ENCODE results near the gene SLC6A5.
"Not testable (repeated sequence)": the region's sequence is repeated elsewhere in the genome, so short reads cannot be mapped to it uniquely, and the experiment has no call there.

Gene SLC6A5

DNA sequence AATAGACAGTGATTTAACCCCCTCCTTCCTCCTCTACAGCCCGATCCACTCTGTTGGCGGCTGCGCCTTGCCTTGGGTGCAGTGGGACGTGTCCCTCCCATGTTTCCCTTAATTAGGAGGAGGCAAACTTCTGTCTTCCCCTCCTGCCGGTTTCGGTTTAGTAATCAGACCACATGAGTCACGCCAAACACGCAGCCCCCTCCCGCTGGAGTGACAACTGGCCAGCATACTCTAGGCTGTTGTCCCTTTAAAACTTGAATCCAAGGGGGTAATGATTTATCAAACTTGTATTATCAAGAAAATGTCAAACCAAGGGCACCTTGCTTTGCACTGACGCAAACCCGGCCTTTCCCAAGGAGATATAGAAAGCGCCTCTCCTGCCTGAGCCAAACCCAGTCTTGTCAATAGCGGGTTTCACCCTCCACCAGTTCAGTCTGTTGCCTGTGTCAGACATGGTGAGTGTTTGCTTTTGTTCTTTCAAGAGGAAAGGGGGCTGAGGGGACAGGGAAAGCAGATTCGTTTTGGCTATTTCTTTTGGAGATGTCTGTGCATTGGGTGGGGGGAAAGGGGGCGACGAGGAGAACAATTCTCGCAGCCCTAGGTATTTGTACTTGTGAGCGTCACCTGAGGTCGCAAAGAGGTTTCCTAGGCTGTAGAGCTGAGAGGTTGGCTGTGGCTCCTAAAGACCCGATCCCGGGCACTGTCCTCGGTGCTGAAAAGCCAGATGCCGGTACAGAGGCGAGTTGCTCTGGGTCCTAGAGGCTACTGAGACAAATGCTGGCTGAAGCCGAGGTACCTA lies at the start of gene SLC6A5:
Gene SLC6A5 (plus strand): TSS at position 388 of the 799 bp plus-strand sequence. CDS start 65 bp downstream, at position 453.
- H3K27me3 ChIP-seq (ENCODE audit: control insufficient read depth, insufficient read depth, low read length): peaks cover 97% of the 10 kb centered on the region
- H3K9ac ChIP-seq (ENCODE audit: low read length): no peak within 1 kb of the TSS
- peaks cover 9% of the 10 kb centered on the region for H3K4me1 ChIP-seq (ENCODE audit: control insufficient read depth, insufficient read depth, low read length)
- no peaks in the 10 kb centered on the region for H3K9me3 ChIP-seq (ENCODE audit: control insufficient read depth, low read length)
- H3K4me3 ChIP-seq (ENCODE audit: low read length): no peak within 1 kb of the TSS
- no peaks in the 10 kb centered on the region for H3K36me3 ChIP-seq (ENCODE audit: control insufficient read depth, insufficient read depth, low read length)

DNA sequence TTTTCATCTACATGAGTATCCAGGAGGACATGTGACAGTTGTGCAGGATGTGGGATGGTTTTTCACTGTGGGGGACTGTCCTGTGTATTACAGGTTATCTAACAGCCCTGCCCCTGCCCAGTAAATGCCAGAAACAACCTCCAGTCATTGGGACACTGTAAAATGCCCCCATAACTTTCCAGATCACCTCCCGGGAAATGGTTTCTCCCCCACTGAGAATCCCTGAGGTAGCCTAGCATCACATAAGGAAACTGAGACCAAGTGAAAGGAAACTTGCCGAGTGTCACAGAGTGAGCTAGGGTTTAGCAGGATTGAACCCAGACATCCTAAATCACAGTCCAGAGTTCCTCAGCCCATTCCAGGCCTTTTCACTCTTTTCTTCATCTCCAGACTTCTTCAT lies 48.3 kb upstream of the SLC6A5 start:
- Histone ChIP-seq H3K9ac (ENCODE audit: low read length) (no peak overlapping the region), H3K4me1 (ENCODE audit: control insufficient read depth, insufficient read depth, low read length) (no peaks in the 10 kb centered on the region), H3K4me3 (ENCODE audit: low read length) (no peak overlapping the region), H3K9me3 (ENCODE audit: control insufficient read depth, low read length) (no peaks in the 10 kb centered on the region), H3K27me3 (ENCODE audit: control insufficient read depth, insufficient read depth, low read length) (no peaks in the 10 kb centered on the region), H3K36me3 (ENCODE audit: control insufficient read depth, insufficient read depth, low read length) (no peaks in the 10 kb centered on the region)

DNA sequence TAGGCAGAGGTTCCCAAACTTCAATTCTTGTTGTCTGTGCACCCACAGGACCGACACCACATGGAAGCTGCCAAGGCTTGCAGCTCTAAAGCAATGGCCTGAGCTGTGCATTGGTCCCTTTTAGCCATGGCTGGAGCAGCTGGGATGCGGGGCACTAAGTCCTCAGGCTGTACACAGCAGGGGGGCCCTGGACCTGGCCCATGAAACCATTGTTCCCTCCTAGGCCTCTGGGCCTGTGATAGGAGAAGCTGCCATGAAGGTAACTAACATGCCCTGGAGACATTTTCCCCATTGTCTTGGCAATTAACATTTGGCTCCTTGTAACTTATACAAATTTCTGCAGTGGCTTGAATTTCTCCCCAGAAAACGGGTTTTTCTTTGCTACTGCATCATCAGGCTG lies 43.6 kb upstream of the SLC6A5 start:
- Histone ChIP-seq H3K4me1 (ENCODE audit: control insufficient read depth, insufficient read depth, low read length) (peaks cover 15% of the 10 kb centered on the region), H3K9me3 (ENCODE audit: control insufficient read depth, low read length) (no peaks in the 10 kb centered on the region), H3K36me3 (ENCODE audit: control insufficient read depth, insufficient read depth, low read length) (no peaks in the 10 kb centered on the region), H3K4me3 (ENCODE audit: low read length) (no peak overlapping the region), H3K27me3 (ENCODE audit: control insufficient read depth, insufficient read depth, low read length) (no peaks in the 10 kb centered on the region), H3K9ac (ENCODE audit: low read length) (no peak overlapping the region)

DNA sequence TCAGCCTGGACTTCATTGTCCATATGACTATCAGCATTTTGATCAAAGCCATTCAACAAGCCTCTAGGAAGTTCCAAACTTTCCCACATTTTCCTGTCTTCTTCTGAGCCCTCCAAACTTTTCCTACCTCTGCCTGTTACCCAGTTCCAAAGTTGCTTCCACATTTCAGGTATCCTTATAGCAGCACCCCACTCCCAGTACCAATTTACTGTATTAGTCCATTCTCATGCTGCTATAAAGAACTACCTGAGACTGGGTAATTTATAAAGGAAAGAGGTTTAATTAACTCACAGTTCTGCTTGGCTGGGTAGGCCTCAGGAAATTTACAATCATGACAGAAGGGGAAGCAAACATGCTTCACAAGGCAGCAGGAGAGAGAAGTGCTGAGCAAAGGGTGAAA lies 43.0 kb upstream of the SLC6A5 start:
- not testable (repeated sequence) for H3K36me3 ChIP-seq (ENCODE audit: control insufficient read depth, insufficient read depth, low read length); H3K9ac ChIP-seq (ENCODE audit: low read length); H3K4me3 ChIP-seq (ENCODE audit: low read length); H3K27me3 ChIP-seq (ENCODE audit: control insufficient read depth, insufficient read depth, low read length); H3K9me3 ChIP-seq (ENCODE audit: control insufficient read depth, low read length)
- H3K4me1 ChIP-seq (ENCODE audit: control insufficient read depth, insufficient read depth, low read length): peaks cover 15% of the 10 kb centered on the region

DNA sequence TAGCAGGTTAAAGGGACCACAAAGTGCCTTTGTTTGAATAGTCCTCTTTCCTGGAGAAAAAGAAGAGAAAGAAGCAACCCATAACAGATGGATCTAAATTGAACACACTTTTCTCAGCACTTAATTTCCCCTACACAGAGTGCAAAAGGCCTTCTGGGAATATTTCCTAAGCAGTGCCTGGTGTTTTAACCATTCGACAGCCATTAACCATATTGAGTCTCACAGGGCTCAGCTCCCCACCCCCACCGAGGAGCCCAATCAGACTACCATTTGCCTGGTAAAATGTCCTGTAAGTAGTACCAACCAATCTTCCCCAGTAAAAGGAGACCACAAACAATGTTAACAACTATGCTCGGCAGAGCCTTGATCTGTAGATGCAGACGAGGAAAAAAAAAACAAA lies 40.7 kb upstream of the SLC6A5 start:
- peaks cover 25% of the 10 kb centered on the region for H3K4me1 ChIP-seq (ENCODE audit: control insufficient read depth, insufficient read depth, low read length)
- H3K9me3 ChIP-seq (ENCODE audit: control insufficient read depth, low read length): no peaks in the 10 kb centered on the region
- H3K4me3 ChIP-seq (ENCODE audit: low read length): no peak overlapping the region
- no peaks in the 10 kb centered on the region for H3K27me3 ChIP-seq (ENCODE audit: control insufficient read depth, insufficient read depth, low read length)
- no peak overlapping the region for H3K9ac ChIP-seq (ENCODE audit: low read length)
- H3K36me3 ChIP-seq (ENCODE audit: control insufficient read depth, insufficient read depth, low read length): no peaks in the 10 kb centered on the region

DNA sequence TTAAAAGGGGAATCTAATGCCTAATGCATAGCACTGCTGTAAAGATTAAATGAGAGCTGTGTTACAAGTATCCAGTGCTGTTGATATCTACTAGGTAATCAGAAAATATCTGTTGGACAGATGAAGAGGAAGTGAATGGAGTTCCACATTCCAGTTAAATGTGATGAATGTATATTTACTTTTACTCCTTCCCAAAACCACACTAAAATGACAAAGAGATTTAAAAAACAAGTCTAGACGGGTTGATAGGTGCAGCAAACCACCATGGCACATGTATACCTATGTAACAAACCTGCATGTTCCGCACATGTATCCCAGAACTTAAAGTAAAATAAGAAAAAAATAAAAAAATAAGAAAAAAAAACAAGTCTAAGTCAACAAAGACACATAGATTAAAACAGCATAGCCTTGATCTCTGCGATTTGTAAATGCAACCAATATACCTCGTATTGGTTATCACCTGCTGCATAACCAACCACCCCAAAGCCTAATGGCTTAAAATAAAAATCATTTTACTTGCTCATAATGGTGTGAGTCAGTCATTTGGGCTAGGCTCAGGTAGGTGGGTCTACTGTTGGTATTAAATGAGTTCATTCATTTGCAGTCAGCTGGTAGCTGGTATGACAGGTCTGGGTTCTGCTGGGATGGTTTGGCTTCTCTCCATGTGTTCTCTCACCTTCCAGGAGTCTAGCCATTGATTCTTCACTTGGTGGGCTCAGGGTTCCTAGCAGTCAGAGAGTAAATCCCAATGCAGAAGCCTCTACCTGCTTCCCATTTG lies 39.7 kb upstream of the SLC6A5 start:
- H3K27me3 ChIP-seq (ENCODE audit: control insufficient read depth, insufficient read depth, low read length): no peaks in the 10 kb centered on the region
- no peaks in the 10 kb centered on the region for H3K9me3 ChIP-seq (ENCODE audit: control insufficient read depth, low read length)
- H3K4me1 ChIP-seq (ENCODE audit: control insufficient read depth, insufficient read depth, low read length): peaks cover 35% of the 10 kb centered on the region
- H3K36me3 ChIP-seq (ENCODE audit: control insufficient read depth, insufficient read depth, low read length): no peaks in the 10 kb centered on the region
- no peak overlapping the region for H3K9ac ChIP-seq (ENCODE audit: low read length)
- H3K4me3 ChIP-seq (ENCODE audit: low read length): no peak overlapping the region

DNA sequence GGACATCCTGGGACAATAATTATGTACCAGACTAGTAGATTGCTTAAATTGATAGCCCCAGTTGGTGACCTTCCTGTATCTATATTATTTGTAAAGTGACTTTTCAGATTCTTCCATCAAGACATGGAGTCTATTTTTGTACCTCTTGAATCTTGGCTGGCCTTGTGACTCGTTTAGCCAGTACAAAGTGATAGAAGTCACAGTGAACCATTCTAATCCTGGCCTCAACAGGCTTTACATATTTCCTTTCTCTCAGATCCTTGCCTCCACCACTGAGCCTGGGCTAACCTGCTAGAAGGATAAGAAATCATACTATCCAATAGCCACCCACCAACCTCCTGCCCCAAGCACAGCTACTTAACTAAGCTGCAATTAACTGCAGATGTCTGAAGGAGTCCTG lies 37.5 kb upstream of the SLC6A5 start:
- H3K36me3 ChIP-seq (ENCODE audit: control insufficient read depth, insufficient read depth, low read length): no peaks in the 10 kb centered on the region
- H3K4me1 ChIP-seq (ENCODE audit: control insufficient read depth, insufficient read depth, low read length): peaks cover 36% of the 10 kb centered on the region
- H3K9me3 ChIP-seq (ENCODE audit: control insufficient read depth, low read length): no peaks in the 10 kb centered on the region
- no peak overlapping the region for H3K4me3 ChIP-seq (ENCODE audit: low read length)
- H3K27me3 ChIP-seq (ENCODE audit: control insufficient read depth, insufficient read depth, low read length): no peaks in the 10 kb centered on the region
- no peak overlapping the region for H3K9ac ChIP-seq (ENCODE audit: low read length)

DNA sequence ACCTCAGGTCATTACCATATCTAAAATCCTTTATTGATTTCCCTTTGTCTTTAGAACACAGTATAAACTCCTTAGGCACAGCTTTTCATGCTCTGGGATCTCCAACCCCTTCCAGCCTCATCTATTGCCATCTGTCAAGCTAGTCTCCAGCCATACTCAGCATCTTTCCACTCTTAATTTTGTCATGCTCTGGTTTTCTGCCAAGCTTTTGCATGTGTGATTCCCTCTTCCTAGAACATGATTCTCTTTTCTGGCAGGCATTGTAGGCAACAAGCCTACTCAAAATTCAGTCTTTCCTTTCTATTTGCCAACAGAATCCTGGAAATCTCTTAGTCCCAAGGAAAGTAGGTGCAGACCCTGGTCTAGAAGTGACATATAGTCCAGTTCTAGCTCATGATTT lies 35.5 kb upstream of the SLC6A5 start:
- Histone ChIP-seq H3K27me3 (ENCODE audit: control insufficient read depth, insufficient read depth, low read length) (no peaks in the 10 kb centered on the region), H3K9ac (ENCODE audit: low read length) (no peak overlapping the region), H3K4me3 (ENCODE audit: low read length) (no peak overlapping the region), H3K36me3 (ENCODE audit: control insufficient read depth, insufficient read depth, low read length) (no peaks in the 10 kb centered on the region), H3K9me3 (ENCODE audit: control insufficient read depth, low read length) (no peaks in the 10 kb centered on the region), H3K4me1 (ENCODE audit: control insufficient read depth, insufficient read depth, low read length) (peaks cover 41% of the 10 kb centered on the region)

DNA sequence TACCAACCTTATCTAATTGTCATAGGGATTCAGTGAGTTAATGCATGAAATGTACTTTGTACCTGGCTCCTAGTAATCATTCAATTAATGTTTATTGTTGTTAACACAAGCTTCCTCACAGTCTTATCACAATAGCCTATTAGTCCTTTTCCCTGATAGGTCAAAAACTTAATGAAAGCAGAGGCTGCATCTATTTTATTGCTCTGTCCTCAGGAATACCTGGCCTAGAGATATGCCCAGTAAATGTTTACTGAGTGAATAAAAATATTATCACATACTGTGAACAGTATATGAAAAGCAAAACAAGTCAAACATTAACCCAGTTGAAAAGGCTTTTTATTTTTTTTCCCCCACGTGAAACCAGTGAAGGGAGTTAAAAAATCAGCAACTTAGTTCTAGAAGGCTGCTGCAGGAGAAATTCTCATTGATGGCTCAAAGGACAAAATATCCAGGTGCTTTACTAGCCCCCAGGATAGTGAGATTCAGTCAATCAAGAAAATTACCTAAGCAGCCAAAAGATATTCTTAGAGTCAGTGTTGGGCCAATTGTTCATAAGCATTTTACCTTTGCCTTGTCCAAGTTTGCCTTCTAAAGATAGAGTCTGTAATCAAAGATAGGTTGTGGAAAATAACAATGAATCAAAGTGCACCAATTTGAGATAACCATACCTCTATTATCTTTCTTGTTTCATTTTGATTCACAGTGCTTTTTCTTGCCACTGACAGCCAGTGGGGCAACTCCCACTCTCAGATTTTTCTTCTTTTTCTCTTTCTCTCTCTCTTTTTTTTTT lies 34.4 kb upstream of the SLC6A5 start:
- no peak overlapping the region for H3K9ac ChIP-seq (ENCODE audit: low read length)
- H3K4me1 ChIP-seq (ENCODE audit: control insufficient read depth, insufficient read depth, low read length): peaks cover 33% of the 10 kb centered on the region
- no peak overlapping the region for H3K4me3 ChIP-seq (ENCODE audit: low read length)
- H3K9me3 ChIP-seq (ENCODE audit: control insufficient read depth, low read length): no peaks in the 10 kb centered on the region
- no peaks in the 10 kb centered on the region for H3K27me3 ChIP-seq (ENCODE audit: control insufficient read depth, insufficient read depth, low read length)
- H3K36me3 ChIP-seq (ENCODE audit: control insufficient read depth, insufficient read depth, low read length): no peaks in the 10 kb centered on the region

DNA sequence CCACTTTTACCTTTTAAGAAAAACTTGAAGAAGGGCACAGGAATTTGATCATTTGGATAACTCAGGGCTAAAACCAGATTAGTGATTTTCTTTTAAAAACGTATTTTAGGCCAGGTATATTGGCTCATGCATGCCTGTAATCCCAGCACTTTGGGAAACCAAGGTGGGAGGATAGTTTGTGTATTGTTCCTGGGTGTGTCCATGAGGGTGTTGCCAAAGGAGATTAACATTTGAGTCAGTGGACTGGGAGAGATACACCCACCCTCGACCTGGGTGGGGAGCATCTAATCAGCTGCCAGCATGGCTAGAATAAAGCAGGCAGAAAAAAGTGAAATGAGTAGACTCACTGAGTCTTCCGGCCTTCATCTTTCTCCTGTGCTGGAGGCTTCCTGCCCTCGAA lies 33.3 kb upstream of the SLC6A5 start:
- not testable (repeated sequence) for H3K9ac ChIP-seq (ENCODE audit: low read length); H3K9me3 ChIP-seq (ENCODE audit: control insufficient read depth, low read length); H3K4me3 ChIP-seq (ENCODE audit: low read length); H3K36me3 ChIP-seq (ENCODE audit: control insufficient read depth, insufficient read depth, low read length); H3K27me3 ChIP-seq (ENCODE audit: control insufficient read depth, insufficient read depth, low read length)
- peaks cover 26% of the 10 kb centered on the region for H3K4me1 ChIP-seq (ENCODE audit: control insufficient read depth, insufficient read depth, low read length)

DNA sequence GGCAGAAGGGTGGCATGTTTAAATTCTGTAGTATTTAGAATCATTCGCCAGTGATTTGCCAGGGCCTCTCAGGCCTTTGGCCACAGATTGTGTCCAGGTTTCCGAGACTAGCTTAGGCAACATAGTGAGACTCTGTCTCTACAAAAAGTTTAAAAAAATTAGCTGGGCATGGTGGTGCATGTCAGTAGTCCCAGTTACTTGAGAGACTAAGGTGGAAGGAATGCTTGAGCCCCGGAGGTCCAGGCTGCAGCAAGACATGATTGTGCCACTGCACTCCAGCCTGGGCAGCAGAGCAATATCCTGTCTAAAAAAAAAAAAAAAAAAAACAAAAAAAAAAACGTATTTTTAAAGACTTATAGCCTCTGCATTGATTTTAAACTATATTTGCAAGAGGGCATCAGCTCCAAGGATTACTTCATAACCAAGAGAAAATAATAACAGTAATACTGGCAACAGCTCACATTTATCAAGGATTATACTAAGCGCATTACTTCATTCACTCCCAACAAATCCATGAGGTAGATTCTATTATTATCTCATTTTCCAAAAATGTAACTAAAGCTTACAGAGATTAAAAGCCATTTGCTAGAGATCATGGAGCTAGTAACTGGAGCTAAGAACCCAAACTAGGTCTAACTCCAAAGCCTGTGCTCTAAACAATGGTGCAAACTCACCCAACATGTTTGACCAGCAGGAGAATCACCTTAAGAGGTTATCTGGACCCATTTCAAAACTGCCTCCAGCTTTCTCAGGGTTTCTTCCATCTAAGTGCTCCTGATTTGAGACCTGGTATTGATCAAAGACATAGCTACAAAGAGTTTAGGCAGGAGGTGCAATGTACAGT lies 32.6 kb upstream of the SLC6A5 start:
- Histone ChIP-seq H3K27me3 (ENCODE audit: control insufficient read depth, insufficient read depth, low read length) (no peaks in the 10 kb centered on the region), H3K36me3 (ENCODE audit: control insufficient read depth, insufficient read depth, low read length) (no peaks in the 10 kb centered on the region), H3K9me3 (ENCODE audit: control insufficient read depth, low read length) (no peaks in the 10 kb centered on the region), H3K9ac (ENCODE audit: low read length) (no peak overlapping the region), H3K4me1 (ENCODE audit: control insufficient read depth, insufficient read depth, low read length) (peaks cover 22% of the 10 kb centered on the region), H3K4me3 (ENCODE audit: low read length) (no peak overlapping the region)
